ENCODE data around the gene CCDC12. TPM values are rescaled to one million over a fixed set of nuclear protein-coding genes. Genes with fewer than 3 reads are reported as not detected.

Gene CCDC12
- polyA plus RNA-seq, 6 donors from 2014 or later: 119 to 157 (median 123) TPM

DNA sequence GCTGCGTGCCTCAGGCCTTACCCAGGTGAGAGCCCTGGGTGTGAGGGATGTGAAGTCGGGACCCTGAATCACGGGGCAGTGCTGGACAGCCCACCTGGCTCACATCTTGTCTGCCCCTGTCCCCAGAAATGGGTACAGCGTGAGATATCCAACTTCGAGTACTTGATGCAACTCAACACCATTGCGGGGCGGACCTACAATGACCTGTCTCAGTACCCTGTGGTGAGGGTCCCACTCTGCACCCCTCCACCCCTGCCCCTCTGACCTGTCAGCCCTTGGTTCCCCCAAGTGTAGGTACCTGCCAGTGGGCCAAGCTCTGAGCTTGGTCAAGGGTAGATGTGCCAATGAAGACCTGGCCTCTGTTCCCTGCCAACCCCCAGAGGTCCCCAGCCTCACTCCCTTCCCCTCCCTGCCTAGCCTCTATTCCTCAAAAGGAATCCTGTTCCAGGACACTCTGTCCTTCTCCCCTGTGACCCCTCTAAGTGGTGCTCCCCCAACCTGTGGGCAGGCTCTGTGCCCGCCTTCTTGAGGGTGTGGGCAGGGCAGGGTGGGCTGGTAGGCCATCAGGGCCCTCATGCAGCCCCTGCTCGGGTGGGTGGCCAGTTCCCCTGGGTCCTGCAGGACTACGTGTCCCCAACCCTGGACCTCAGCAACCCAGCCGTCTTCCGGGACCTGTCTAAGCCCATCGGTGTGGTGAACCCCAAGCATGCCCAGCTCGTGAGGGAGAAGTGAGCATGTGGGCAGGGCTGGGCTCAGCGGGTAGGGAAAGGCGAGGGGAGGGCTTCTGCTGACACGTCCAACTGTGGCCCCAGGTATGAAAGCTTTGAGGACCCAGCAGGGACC, 28.0 kb upstream of the CCDC12 start:
- Mint-ChIP-seq H3K4me1 (peaks cover 0 to 4% (median under 1%) of the 10 kb centered on the region in 3 donors), H3K9me3 (no peaks in the 10 kb centered on the region), H3K27ac (peak overlapping the region in 1 of 6 donors; percentile 26), H3K27me3 (no peaks in the 10 kb centered on the region), H3K4me3 (no peak overlapping the region), H3K36me3 (no peaks in the 10 kb centered on the region)
- ATAC-seq (ENCODE audit: low read depth in 2 of 2) (no peak), DNase-seq (no peak)

DNA sequence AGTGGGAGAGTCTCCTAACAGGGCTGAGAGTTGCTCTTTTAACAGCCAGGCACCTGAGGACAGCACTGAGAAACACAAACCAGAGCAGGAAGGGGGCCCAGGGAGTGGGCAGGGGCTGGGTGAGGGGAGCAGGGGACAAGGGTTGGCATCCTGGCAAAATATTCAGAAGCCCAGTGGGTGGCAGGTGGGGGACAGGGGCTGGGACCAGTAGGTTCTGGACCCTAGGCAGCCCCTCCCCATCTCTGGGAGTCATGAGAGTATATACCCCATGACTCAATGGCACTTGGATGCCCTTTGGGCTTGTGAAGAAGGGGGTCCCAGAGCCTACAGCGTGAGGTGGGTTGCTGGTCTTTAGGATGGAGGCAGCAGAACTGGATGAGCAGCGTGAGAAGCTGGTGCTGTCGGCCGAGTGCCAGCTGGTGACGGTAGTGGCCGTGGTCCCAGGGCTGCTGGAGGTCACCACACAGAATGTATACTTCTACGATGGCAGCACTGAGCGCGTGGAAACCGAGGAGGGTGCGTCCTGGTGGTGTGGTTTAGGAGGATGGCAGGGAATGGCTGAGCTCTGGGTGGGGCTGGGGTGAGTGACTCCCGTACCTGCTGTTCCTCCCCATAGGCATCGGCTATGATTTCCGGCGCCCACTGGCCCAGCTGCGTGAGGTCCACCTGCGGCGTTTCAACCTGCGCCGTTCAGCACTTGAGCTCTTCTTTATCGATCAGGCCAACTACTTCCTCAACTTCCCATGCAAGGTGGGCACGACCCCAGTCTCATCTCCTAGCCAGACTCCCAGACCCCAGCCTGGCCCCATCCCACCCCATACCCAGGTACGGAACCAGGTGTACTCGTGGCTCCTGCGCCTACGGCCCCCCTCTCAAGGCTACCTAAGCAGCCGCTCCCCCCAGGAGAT, 27.2 kb upstream of the CCDC12 start:
- no peak for ATAC-seq (ENCODE audit: low read depth in 2 of 2)
- Mint-ChIP-seq H3K27ac (peak overlapping the region in 3 of 6 donors; percentile 21 to 75 (median 26)), H3K4me1 (peaks cover 0 to 4% (median 1%) of the 10 kb centered on the region in 3 donors), H3K4me3 (no peak overlapping the region), H3K9me3 (no peaks in the 10 kb centered on the region), H3K36me3 (no peaks in the 10 kb centered on the region), H3K27me3 (no peaks in the 10 kb centered on the region)
- DNase-seq: no peak

DNA sequence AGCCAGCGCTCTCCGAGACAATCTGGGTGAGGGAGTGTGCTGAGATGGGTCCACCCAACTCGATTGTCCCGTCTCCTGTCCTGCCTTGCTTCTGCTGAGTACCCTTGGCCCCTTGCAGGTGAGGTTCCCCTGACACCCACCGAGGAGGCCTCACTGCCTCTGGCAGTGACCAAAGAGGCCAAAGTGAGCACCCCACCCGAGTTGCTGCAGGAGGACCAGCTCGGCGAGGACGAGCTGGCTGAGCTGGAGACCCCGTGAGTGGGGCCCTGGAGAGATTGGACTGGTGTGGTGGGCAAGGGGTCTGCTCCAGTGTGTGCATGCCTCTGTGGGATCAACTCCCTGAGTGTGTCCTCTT, 26.5 kb upstream of the CCDC12 start:
- Mint-ChIP-seq H3K27ac (peak overlapping the region in 2 of 6 donors; percentile 56 to 75), H3K4me1 (peaks cover 3 to 8% (median 4%) of the 10 kb centered on the region in 3 donors), H3K36me3 (no peaks in the 10 kb centered on the region), H3K4me3 (peak overlapping the region in 1 of 8 donors; percentile 52), H3K9me3 (no peaks in the 10 kb centered on the region), H3K27me3 (no peaks in the 10 kb centered on the region)
- no peak for ATAC-seq (ENCODE audit: low read depth in 2 of 2)
- no peak for DNase-seq

DNA sequence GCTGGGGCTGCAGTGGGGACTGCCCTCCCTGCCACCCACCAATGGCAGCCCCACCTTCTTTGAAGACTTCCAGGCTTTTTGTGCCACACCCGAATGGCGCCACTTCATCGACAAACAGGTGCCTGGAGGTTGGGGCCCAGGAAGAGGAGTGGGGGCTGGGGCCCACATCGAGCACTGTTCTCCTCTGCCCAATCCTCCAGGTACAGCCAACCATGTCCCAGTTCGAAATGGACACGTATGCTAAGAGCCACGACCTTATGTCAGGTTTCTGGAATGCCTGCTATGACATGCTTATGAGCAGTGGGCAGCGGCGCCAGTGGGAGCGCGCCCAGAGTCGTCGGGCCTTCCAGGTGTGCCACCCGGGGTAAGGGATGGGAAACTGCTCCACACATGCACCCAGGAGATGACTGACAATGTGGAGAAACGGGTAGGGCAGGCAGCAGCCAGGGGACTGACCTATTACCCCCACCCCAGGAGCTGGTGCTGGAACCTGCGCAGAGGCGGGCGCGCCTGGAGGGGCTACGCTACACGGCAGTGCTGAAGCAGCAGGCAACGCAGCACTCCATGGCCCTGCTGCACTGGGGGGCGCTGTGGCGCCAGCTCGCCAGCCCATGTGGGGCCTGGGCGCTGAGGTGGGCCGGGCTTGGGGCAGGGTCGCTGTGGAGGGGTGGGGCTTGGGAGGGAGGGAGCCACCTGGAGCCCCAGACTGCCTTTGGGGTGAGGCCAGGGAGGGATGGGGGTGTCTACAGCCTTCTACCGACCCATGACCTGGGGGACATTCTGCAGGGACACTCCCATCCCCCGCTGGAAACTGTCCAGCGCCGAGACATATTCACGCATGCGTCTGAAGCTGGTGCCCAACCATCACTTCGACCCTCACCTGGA, 25.9 kb upstream of the CCDC12 start:
- Mint-ChIP-seq H3K4me3 (no peak overlapping the region), H3K27me3 (no peaks in the 10 kb centered on the region), H3K4me1 (peaks cover 4 to 14% (median 4%) of the 10 kb centered on the region in 3 donors), H3K27ac (no peak overlapping the region), H3K36me3 (no peaks in the 10 kb centered on the region), H3K9me3 (no peaks in the 10 kb centered on the region)
- no peak for ATAC-seq (ENCODE audit: low read depth in 2 of 2)
- no peak for DNase-seq

DNA sequence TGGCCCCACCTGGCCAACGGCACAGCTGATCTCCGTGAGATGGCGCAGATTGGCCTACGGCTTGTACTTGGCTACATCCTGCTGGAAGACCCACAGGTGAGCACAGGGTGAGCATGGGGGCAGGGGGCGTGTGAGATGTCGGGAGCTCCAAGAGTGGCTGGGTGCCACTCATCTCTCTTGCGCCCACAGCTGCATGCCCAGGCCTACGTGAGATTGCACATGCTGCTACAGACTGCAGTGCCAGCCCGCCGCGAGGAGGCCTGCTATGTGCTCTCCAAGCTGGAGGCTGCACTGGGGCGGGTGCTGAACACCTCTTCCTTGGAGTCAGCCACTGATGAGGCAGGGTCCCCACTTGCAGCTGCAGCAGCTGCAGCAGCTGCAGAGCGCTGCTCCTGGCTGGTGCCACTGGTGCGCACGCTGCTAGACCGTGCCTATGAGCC, 25.2 kb upstream of the CCDC12 start:
- H3K36me3 Mint-ChIP-seq: no peaks in the 10 kb centered on the region

DNA sequence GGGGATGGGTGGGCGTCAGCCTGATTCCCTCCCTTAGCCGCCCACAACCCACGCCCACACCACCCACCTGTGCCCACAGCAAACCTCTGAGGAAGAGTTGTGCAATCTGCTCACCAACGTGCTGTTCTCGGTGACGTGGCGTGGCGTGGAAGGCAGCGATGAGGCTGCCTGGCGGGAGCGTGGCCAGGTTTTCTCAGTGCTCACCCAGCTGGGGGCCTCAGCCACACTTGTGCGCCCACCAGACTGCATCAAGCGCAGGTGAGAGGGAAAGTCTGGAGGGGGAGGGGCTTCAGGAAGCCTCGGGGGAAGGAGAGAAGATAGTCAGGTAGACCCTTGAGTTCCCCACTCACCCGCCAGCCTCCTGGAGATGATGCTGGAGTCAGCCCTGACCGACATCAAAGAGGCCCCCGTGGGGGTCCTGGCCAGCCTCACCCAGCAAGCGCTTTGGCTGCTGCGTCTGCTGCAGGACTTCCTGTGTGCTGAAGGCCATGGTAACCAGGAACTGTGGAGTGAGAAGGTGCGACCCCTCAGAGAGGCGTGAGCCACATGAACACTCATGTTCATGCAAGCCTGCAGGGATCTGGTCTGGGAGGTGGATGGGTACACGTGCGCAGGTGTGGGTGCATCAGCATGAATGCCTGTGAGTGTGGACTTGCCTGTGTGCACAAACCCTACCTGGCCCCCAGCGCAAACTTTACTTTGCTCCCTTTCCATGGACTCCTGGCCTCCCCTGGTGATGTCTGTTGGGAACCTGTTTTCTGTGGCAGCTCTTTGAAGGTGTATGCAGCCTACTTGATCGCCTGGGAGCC, 24.6 kb upstream of the CCDC12 start:
- Mint-ChIP-seq H3K36me3 (no peaks in the 10 kb centered on the region), H3K27me3 (no peaks in the 10 kb centered on the region), H3K9me3 (no peaks in the 10 kb centered on the region), H3K27ac (peak overlapping the region in 1 of 6 donors; percentile 33), H3K4me3 (no peak overlapping the region), H3K4me1 (peaks cover 9 to 23% (median 9%) of the 10 kb centered on the region in 3 donors)
- ATAC-seq (ENCODE audit: low read depth in 2 of 2) (no peak), DNase-seq (no peak)

More for the DNA sequence above, 25.2 kb upstream of the CCDC12 start:
- Mint-ChIP-seq H3K27me3 (no peaks in the 10 kb centered on the region), H3K9me3 (no peaks in the 10 kb centered on the region), H3K4me1 (peaks cover 7 to 21% (median 9%) of the 10 kb centered on the region in 3 donors), H3K27ac (peak overlapping the region in 1 of 6 donors; percentile 33), H3K4me3 (no peak overlapping the region)
- ATAC-seq (ENCODE audit: low read depth in 2 of 2) (no peak), DNase-seq (no peak)

DNA sequence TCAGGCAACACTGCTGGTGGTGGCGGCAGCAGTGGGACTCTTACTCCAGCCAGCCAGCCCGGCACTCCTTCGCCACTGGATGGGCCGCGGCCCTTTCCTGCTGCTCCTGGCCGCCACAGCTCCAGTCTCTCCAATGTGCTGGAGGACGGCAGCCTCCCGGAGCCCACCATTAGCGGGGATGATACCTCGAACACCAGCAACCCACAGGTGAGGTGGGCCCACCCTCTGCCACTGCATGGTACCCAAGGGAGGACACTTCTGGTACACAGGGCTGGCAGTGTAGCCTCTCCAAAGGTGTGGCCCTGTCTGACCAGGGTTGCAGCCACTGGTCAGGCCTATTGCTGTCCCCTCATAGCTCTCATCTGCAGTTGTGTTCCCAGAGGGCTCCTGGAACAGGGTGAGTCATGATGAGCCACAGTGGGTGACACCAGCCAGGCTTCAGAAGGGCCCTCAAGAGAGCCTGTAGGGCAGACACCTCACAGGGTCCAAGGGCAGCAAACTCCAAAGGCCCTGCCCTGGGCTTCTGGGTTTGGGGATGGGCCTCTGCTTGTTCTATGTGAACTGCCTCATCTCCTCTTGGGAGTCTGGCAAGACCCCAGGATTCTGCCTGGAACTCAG, 23.8 kb upstream of the CCDC12 start:
- ATAC-seq (ENCODE audit: low read depth in 2 of 2) (no peak), DNase-seq (no peak)
- H3K9me3 Mint-ChIP-seq: no peaks in the 10 kb centered on the region
- H3K4me3 Mint-ChIP-seq: peak overlapping the region in 1 of 8 donors; percentile 10
- H3K4me1 Mint-ChIP-seq: peaks cover 9 to 23% (median 9%) of the 10 kb centered on the region in 3 donors
- peak overlapping the region in 1 of 6 donors; percentile 59 for H3K27ac Mint-ChIP-seq
- no peaks in the 10 kb centered on the region for H3K36me3 Mint-ChIP-seq
- no peaks in the 10 kb centered on the region for H3K27me3 Mint-ChIP-seq

DNA sequence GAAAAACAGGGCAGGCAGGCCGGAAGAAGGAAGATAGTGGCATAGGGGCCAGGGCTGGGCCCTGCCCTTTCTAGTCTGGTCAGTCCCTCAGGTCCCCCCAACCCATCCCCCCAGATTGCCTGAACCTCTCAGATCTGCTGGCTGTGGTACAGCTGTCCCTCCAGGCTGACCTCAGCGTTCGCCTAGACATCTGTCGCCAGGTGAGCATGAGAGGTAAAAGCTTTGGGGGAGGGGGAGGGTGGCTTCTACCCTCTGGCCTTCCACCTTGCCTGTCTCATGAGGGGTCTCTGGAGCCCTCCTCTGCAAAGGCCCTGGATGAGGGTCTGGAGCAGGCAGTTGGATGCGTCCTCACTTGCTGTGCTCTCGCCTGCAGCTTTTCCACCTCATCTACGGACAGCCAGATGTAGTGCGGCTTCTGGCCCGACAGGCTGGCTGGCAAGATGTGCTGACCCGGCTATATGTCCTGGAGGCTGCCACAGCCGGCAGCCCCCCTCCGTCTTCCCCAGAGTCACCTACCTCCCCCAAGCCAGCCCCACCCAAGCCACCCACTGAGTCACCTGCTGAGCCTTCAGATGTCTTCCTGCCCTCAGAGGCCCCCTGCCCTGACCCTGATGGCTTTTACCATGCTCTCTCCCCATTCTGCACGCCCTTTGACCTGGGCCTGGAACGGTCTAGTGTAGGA, 23.1 kb upstream of the CCDC12 start:
- Mint-ChIP-seq H3K27ac (peak overlapping the region in 1 of 6 donors; percentile 59), H3K36me3 (no peaks in the 10 kb centered on the region), H3K9me3 (no peaks in the 10 kb centered on the region), H3K4me1 (peaks cover 9 to 23% (median 9%) of the 10 kb centered on the region in 3 donors), H3K4me3 (no peak overlapping the region), H3K27me3 (no peaks in the 10 kb centered on the region)
- DNase-seq (no peak), ATAC-seq (ENCODE audit: low read depth in 2 of 2) (no peak)

DNA sequence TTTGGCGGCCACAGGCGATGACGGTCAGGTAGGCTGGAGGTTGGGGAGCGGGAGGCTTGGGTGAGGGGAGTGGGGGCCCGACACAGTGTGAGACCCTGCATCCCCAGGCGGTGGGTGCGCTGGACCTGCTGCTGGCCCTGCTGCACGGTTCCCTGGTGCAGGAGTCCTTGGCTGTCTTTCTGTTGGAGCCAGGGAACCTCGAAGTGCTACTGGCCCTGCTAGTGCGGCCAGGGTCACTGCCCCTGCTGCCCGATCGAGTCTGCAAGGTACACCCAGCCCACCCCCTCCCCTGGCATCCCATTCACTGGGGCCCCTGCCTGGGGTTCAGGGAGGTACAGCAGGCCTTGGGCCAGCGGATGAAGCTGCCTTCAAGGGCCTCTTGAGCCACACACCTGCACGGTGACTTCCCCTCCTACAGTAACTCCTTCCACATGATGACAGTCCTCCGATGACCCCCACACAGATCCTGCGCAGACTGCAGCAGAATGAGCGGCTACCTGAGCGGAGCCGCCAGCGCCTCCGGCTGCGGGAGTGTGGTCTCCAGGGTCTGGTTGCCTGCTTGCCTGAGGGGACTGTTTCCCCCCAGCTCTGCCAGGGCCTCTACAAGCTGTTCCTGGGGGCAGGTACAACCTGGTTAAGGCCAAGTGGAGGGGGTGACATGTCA, 22.4 kb upstream of the CCDC12 start:
- Mint-ChIP-seq H3K36me3 (no peaks in the 10 kb centered on the region), H3K27ac (peak overlapping the region in 1 of 6 donors; percentile 7), H3K4me3 (peak overlapping the region in 1 of 8 donors; percentile 26), H3K27me3 (no peaks in the 10 kb centered on the region), H3K4me1 (peaks cover 9 to 23% (median 9%) of the 10 kb centered on the region in 3 donors), H3K9me3 (no peaks in the 10 kb centered on the region)
- DNase-seq: no peak
- ATAC-seq (ENCODE audit: low read depth in 2 of 2): no peak

DNA sequence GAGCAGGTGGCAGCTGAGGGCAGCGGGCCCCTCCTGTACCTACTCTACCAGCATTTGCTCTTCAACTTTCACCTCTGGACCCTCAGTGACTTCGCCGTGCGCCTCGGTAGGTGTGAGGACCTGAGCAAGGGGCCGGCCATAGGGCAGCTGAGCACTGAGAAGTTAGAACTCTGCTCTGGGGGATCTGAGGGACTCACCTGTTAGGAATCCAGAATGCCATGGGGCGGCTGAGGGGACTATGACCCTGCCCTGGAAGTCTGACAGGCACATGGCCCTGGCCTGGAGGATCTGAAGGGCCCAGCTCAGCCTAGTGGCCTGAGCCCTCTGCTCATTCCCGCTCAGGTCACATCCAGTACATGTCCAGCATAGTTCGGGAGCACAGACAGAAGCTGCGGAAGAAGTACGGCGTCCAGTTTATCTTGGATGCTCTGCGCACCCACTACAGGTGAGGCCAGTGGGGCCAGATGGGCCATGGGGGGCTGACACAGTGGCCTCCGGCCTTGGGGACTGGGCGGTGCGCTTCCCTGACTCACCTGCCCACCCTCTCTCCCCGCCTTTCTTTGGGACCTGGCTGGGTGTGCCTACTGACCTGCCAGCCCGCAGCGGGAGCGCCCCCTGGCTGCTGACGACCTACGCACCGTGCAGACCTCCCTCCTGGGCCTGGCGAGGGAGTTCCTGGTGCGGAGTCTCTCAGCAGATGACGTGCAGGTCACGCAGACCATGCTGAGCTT, 21.7 kb upstream of the CCDC12 start:
- Mint-ChIP-seq H3K4me3 (no peak overlapping the region), H3K4me1 (peaks cover 9 to 23% (median 9%) of the 10 kb centered on the region in 3 donors), H3K36me3 (no peaks in the 10 kb centered on the region), H3K9me3 (no peaks in the 10 kb centered on the region), H3K27me3 (no peaks in the 10 kb centered on the region), H3K27ac (peak overlapping the region in 2 of 6 donors; percentile 7 to 12)
- peak; percentile 83 to 88 for ATAC-seq (ENCODE audit: low read depth in 2 of 2)
- peak; percentile 64 for DNase-seq

Measured in naive B cell (primary cell).